HCT116 (cell line): ENCODE results near the gene NUMA1. TPM values are rescaled to one million over a fixed set of nuclear protein-coding genes. Genes with fewer than 3 reads are reported as not detected.

ENCODE experiments used
- ATAC-seq: fragments of 200-7000 bp; cut with Tn5 transposase; 2 replicates; pipeline ENCODE4 v1.9.1; 2020; ENCODE audit warnings: mild to moderate bottlenecking, moderate library complexity
- BruUV-seq: library from RNA; stranded (reverse); fragments of 400-500 nt; replicated peaks from 2 replicates; lab custom pipeline; 2021; lab: Mats Ljungman, UMichigan
- CTCF ChIA-PET: fragments of 300-600 bp; sonication (Branson Sonifier 250); formaldehyde crosslinking; loops from one replicate; lab custom pipeline; 2021; ENCODE audit warnings: antibody characterized with exemption; lab: Charles Lee
- POLR2A ChIA-PET: fragments of 300-600, 350-600 bp; sonication (Branson Sonifier 250); formaldehyde crosslinking; loops from one replicate; lab custom pipeline; 2021; ENCODE audit warnings: antibody characterized with exemption; lab: Charles Lee
- RAD21 ChIA-PET, 2 experiments: fragments of 300-600 bp; sonication (Branson Sonifier 250); formaldehyde crosslinking; loops; one replicate each; lab custom pipeline; 2023; ENCODE audit warnings: low total read pairs in 2 of 2; ENCODE audit not compliant: uncharacterized antibody in 2 of 2, unreplicated experiment in 2 of 2, low non-redundant PET in 1 of 2; lab: Charles Lee
- DNase-seq: peaks from one replicate; pipeline ENCODE4 v3.0.0-alpha.2; 2010; ENCODE audit warnings: low read depth, low spot score
- H2AFZ ChIP-seq: fragments of 200-600 bp; shearing (Covaris generic), sonication (generic); 2 replicates; pipeline ENCODE4 v1.6.1; 2017; ENCODE audit warnings: low read depth, mixed run types, mixed read lengths, antibody characterized with exemption, low read length; ENCODE audit not compliant: poor library complexity, severe bottlenecking
- H3K27ac ChIP-seq: 2 replicates; pipeline ENCODE4 v1.5.1; 2012; ENCODE audit warnings: low read depth, low read length
- H3K27me3 ChIP-seq: fragments of 200-600 bp; sonication (generic); 2 replicates; pipeline ENCODE4 v1.6.1; 2016; ENCODE audit warnings: mixed run types, low read length, mixed read lengths; ENCODE audit not compliant: insufficient read depth
- H3K36me3 ChIP-seq, 2 experiments: fragments of 200-500 bp in 1 of 2; fragments of 200-600 bp in 1 of 2; sonication (Bioruptor generic) in 1 of 2; sonication (generic) in 1 of 2; 2 replicates each; pipeline versions ENCODE4 v1.5.1 to v1.6.1; 2014 to 2016; ENCODE audit warnings: low read length in 2 of 2, inconsistent platforms in 1 of 2, mixed read lengths in 1 of 2, mixed run types in 1 of 2; ENCODE audit not compliant: insufficient read depth in 2 of 2, control insufficient read depth in 1 of 2
- H3K4me1 ChIP-seq, 2 experiments: fragments of 200-600 bp in 1 of 2; sonication (generic) in 1 of 2; 2 replicates each; pipeline versions ENCODE4 v1.5.1 to v1.6.1; 2012 to 2017; ENCODE audit warnings: low read length in 2 of 2, inconsistent platforms in 1 of 2, mild to moderate bottlenecking in 1 of 2, mixed read lengths in 1 of 2, mixed run types in 1 of 2, moderate library complexity in 1 of 2; ENCODE audit not compliant: insufficient read depth in 2 of 2, control insufficient read depth in 1 of 2
- H3K4me2 ChIP-seq: fragments of 200-600 bp; sonication (generic); 2 replicates; pipeline ENCODE4 v1.6.1; 2017; ENCODE audit warnings: mixed run types, low read length, mixed read lengths
- H3K4me3 ChIP-seq, 2 experiments: fragments of 200-600 bp in 1 of 2; sonication (generic) in 1 of 2; replicated peaks in 1 of 2; 2 replicates each; pipeline ENCODE4 v1.5.1; 2011 to 2016; ENCODE audit warnings: low read length in 2 of 2, control low read depth in 1 of 2, low read depth in 1 of 2, mild to moderate bottlenecking in 1 of 2, mixed read lengths in 1 of 2, mixed run types in 1 of 2
- H3K79me2 ChIP-seq: fragments of 200-600 bp; sonication (generic); 2 replicates; pipeline ENCODE4 v1.6.1; 2017; ENCODE audit warnings: mild to moderate bottlenecking, mixed run types, low read length, moderate library complexity, mixed read lengths; ENCODE audit not compliant: insufficient read depth
- H3K9ac ChIP-seq: fragments of 200-600 bp; sonication (generic); 2 replicates; pipeline ENCODE4 v1.6.1; 2016; ENCODE audit warnings: low read length, mixed read lengths
- H3K9me2 ChIP-seq: fragments of 200-600 bp; sonication (generic), shearing (Covaris generic); 2 replicates; pipeline ENCODE4 v1.6.1; 2017; ENCODE audit warnings: mixed run types, mild to moderate bottlenecking, moderate library complexity; ENCODE audit not compliant: insufficient read depth
- H3K9me3 ChIP-seq, 2 experiments: fragments of 200-500 bp in 1 of 2; fragments of 200-600 bp in 1 of 2; sonication (Bioruptor generic) in 1 of 2; sonication (generic) in 1 of 2; 2 replicates each; pipeline ENCODE4 v1.6.1; 2014 to 2017; ENCODE audit warnings: low read length in 2 of 2, mixed read lengths in 2 of 2, inconsistent platforms in 1 of 2, low read depth in 1 of 2, mild to moderate bottlenecking in 1 of 2, mixed run types in 1 of 2, moderate library complexity in 1 of 2; ENCODE audit not compliant: control insufficient read depth in 1 of 2, insufficient read depth in 1 of 2
- H4K20me1 ChIP-seq: fragments of 200-600 bp; sonication (generic), shearing (Covaris generic); 2 replicates; pipeline ENCODE4 v1.6.1; 2017; ENCODE audit warnings: mixed run types, mild to moderate bottlenecking, moderate library complexity; ENCODE audit not compliant: insufficient read depth
- ATF3 ChIP-seq: IDR thresholded peaks from 2 replicates; pipeline ENCODE4 v1.6.1; 2012
- CEBPB ChIP-seq: IDR thresholded peaks from 2 replicates; pipeline ENCODE4 v1.6.1; 2012; ENCODE audit warnings: low read depth
- CTCF ChIP-seq, 3 experiments: fragments of 200-600 bp in 1 of 3; sonication (generic) in 1 of 3; IDR thresholded peaks in 2 of 3; conservative IDR thresholded peaks in 1 of 3; 2 replicates each; pipeline ENCODE4 v1.5.1; 2012 to 2017; ENCODE audit warnings: low read depth in 2 of 3, low read length in 2 of 3, antibody characterized with exemption in 1 of 3, borderline replicate concordance in 1 of 3, control low read depth in 1 of 3, mild to moderate bottlenecking in 1 of 3, mixed read lengths in 1 of 3, mixed run types in 1 of 3, moderate library complexity in 1 of 3; ENCODE audit not compliant: insufficient read depth in 1 of 3
- EGR1 ChIP-seq: IDR thresholded peaks from 2 replicates; pipeline ENCODE4 v1.6.1; 2012; ENCODE audit warnings: low read depth
- ELF1 ChIP-seq: IDR thresholded peaks from 2 replicates; pipeline ENCODE4 v1.6.1; 2012; ENCODE audit warnings: low read depth, borderline replicate concordance
- EZH2 ChIP-seq: fragments of 200-600 bp; sonication (generic); IDR thresholded peaks from 2 replicates; pipeline ENCODE4 v1.6.1; 2017; ENCODE audit warnings: antibody characterized with exemption, mixed run types
- EZH2phosphoT487 ChIP-seq: fragments of 200-600 bp; IDR thresholded peaks from 2 replicates; pipeline ENCODE4 v1.6.1; 2018; ENCODE audit warnings: antibody characterized with exemption, borderline replicate concordance
- FOSL1 ChIP-seq: IDR thresholded peaks from 2 replicates; pipeline ENCODE4 v1.6.1; 2012; ENCODE audit warnings: low read depth
- JUND ChIP-seq: IDR thresholded peaks from 2 replicates; pipeline ENCODE4 v1.6.1; 2012
- POLR2A ChIP-seq: IDR thresholded peaks from 2 replicates; pipeline ENCODE4 v1.7.0; 2011; ENCODE audit warnings: borderline replicate concordance; ENCODE audit not compliant: insufficient read depth, insufficient read length; ENCODE audit errors: extremely low read depth
- POLR2AphosphoS5 ChIP-seq: IDR thresholded peaks from 2 replicates; pipeline ENCODE4 v1.6.1; 2011; ENCODE audit warnings: mild to moderate bottlenecking, low read depth, low read length, moderate library complexity
- RAD21 ChIP-seq: IDR thresholded peaks from 2 replicates; pipeline ENCODE4 v1.6.1; 2012; ENCODE audit warnings: low read depth, mild to moderate bottlenecking
- SIN3A ChIP-seq: IDR thresholded peaks from 2 replicates; pipeline ENCODE4 v1.6.1; 2012; ENCODE audit warnings: low read depth
- SP1 ChIP-seq: IDR thresholded peaks from 2 replicates; pipeline ENCODE4 v1.6.1; 2012; ENCODE audit warnings: low read depth
- SRF ChIP-seq: IDR thresholded peaks from 2 replicates; pipeline ENCODE4 v1.6.1; 2012; ENCODE audit warnings: low read depth
- ZBTB33 ChIP-seq: IDR thresholded peaks from 2 replicates; pipeline ENCODE4 v1.6.1; 2011; ENCODE audit warnings: mild to moderate bottlenecking, low read length, moderate library complexity; ENCODE audit not compliant: insufficient replicate concordance; ENCODE audit errors: extremely low read depth
- ZNF274 ChIP-seq: fragments of 200-500 bp; sonication (Bioruptor generic); IDR thresholded peaks from 2 replicates; pipeline ENCODE4 v1.6.1; 2014; ENCODE audit warnings: mild to moderate bottlenecking, low read depth, low read length, inconsistent platforms
- intact Hi-C: fragments of 100-400 bp; cut with micrococcal nuclease; formaldehyde crosslinking; loops from 2 replicates; pipeline ENCODE4 v1.10.0; 2022
- total RNA-seq: library from RNA; stranded (reverse); gene quantifications from one replicate; pipeline ENCODE4 v1.2.1, GENCODE V29; 2021; ENCODE audit not compliant: unreplicated experiment

Gene NUMA1
- total RNA-seq, 1 experiment from 2014 or later = 133 TPM

GRCh38 chr11:72015511-72016061 is 64.8 kb downstream of the NUMA1 start:
- Histone ChIP-seq H4K20me1 (no peaks in the 10 kb centered on the region), H3K9me2 (no peaks in the 10 kb centered on the region), H2AFZ (no peak overlapping the region), H3K9me3 (no peaks in the 10 kb centered on the region), H3K4me1 (no peaks in the 10 kb centered on the region), H3K4me2 (no peak overlapping the region), H3K36me3 (peaks cover 62 to 68% of the 10 kb centered on the region in 2 experiments), H3K27ac (no peak overlapping the region), H3K27me3 (no peaks in the 10 kb centered on the region), H3K4me3 (no peak overlapping the region), H3K9ac (no peak overlapping the region), H3K79me2 (no peaks in the 10 kb centered on the region)
- DNase-seq (no peak), ATAC-seq (peak; percentile 66)
- ChIA-PET CTCF (interaction anchor here (1.3 kb wide), 1 partner anchor 9 kb away, joined by 7 read pairs; no protein-coding TSS in a partner anchor), RAD21 (no interaction called here), POLR2A (no interaction called here)
- BruUV-seq = no TSS peak
- TF ChIP-seq EZH2phosphoT487 (no peak), EGR1 (no peak), ZNF274 (no peak), FOSL1 (no peak), SP1 (no peak), POLR2AphosphoS5 (no peak), ELF1 (no peak), ATF3 (no peak), SRF (no peak), ZBTB33 (no peak), EZH2 (no peak), POLR2A (no peak), CTCF (IDR thresholded peaks at IDR 0.05 in 2 of 3, conservative IDR thresholded peaks at IDR 0.05 in 1 of 3; ENCODE audit: borderline replicate concordance in 1 of 3, insufficient read depth in 1 of 3, low read depth in 2 of 3, low read length in 2 of 3) (peak; percentile 33 to 44 (median 35); a peak in 5 of 6 replicates), RAD21 (peak; percentile 35; the same call in 1 of the 2 replicates), CEBPB (no peak), SIN3A (no peak), JUND (no peak)
- intact Hi-C loops = no loop called here
